ENCODE measurements around the gene CEP85.
"Not testable (repeated sequence)": the region's sequence is repeated elsewhere in the genome, so short reads cannot be mapped to it uniquely, and the experiment has no call there.

CEP85 gene

GRCh38 chr1:26225033-26225831 lies 8.8 kb upstream of the CEP85 start:
- no peak for DNase-seq (ENCODE audit: insufficient read length)
- TF ChIP-seq POLR2A (IDR thresholded peaks at IDR 0.05; ENCODE audit: low read depth, low read length) (no peak), TAF1 (IDR thresholded peaks at IDR 0.05; ENCODE audit: borderline replicate concordance, low read depth, low read length) (no peak), POLR2AphosphoS5 (IDR thresholded peaks at IDR 0.05; ENCODE audit: low read depth, low read length) (no peak)
- no peak for FAIRE-seq

- not testable (repeated sequence) for FAIRE-seq; DNase-seq (ENCODE audit: insufficient read length)
These were observed 3.3 kb upstream of the CEP85 start for GRCh38 chr1:26230682-26231081.

- DNase-seq (ENCODE audit: insufficient read length) (no peak), FAIRE-seq (peak; percentile 79)
- no peak for TF ChIP-seq POLR2AphosphoS5 (IDR thresholded peaks at IDR 0.05; ENCODE audit: low read depth, low read length)
- no peak for TF ChIP-seq POLR2A (IDR thresholded peaks at IDR 0.05; ENCODE audit: low read depth, low read length)
- TF ChIP-seq TAF1 (IDR thresholded peaks at IDR 0.05; ENCODE audit: borderline replicate concordance, low read depth, low read length) = no peak
These were observed 807 bp downstream of the CEP85 start for GRCh38 chr1:26234644-26235370.

- TF ChIP-seq POLR2AphosphoS5 (IDR thresholded peaks at IDR 0.05; ENCODE audit: low read depth, low read length) (no peak), POLR2A (IDR thresholded peaks at IDR 0.05; ENCODE audit: low read depth, low read length) (no peak), TAF1 (IDR thresholded peaks at IDR 0.05; ENCODE audit: borderline replicate concordance, low read depth, low read length) (no peak)
- FAIRE-seq (peak; percentile 81), DNase-seq (ENCODE audit: insufficient read length) (no peak)
These were observed 3.4 kb downstream of the CEP85 start for GRCh38 chr1:26237230-26237966.

GRCh38 chr1:26239936-26240335 lies 5.9 kb downstream of the CEP85 start:
- TF ChIP-seq POLR2AphosphoS5 (IDR thresholded peaks at IDR 0.05; ENCODE audit: low read depth, low read length) = no peak
- DNase-seq (ENCODE audit: insufficient read length) = no peak
- FAIRE-seq = no peak

- TF ChIP-seq POLR2A (IDR thresholded peaks at IDR 0.05; ENCODE audit: low read depth, low read length) = no peak
- no peak for TF ChIP-seq POLR2AphosphoS5 (IDR thresholded peaks at IDR 0.05; ENCODE audit: low read depth, low read length)
- no peak for TF ChIP-seq TAF1 (IDR thresholded peaks at IDR 0.05; ENCODE audit: borderline replicate concordance, low read depth, low read length)
- DNase-seq (ENCODE audit: insufficient read length) (no peak), FAIRE-seq (no peak)
These were observed 18.7 kb downstream of the CEP85 start for GRCh38 chr1:26252718-26253117.

GRCh38 chr1:26254404-26254803 lies 20.4 kb downstream of the CEP85 start:
- TF ChIP-seq POLR2AphosphoS5 (IDR thresholded peaks at IDR 0.05; ENCODE audit: low read depth, low read length) (no peak), POLR2A (IDR thresholded peaks at IDR 0.05; ENCODE audit: low read depth, low read length) (no peak), TAF1 (IDR thresholded peaks at IDR 0.05; ENCODE audit: borderline replicate concordance, low read depth, low read length) (no peak)
- FAIRE-seq = no peak
- no peak for DNase-seq (ENCODE audit: insufficient read length)

- FAIRE-seq = no peak
- no peak for TF ChIP-seq POLR2AphosphoS5 (IDR thresholded peaks at IDR 0.05; ENCODE audit: low read depth, low read length)
- TF ChIP-seq TAF1 (IDR thresholded peaks at IDR 0.05; ENCODE audit: borderline replicate concordance, low read depth, low read length) = no peak
- TF ChIP-seq POLR2A (IDR thresholded peaks at IDR 0.05; ENCODE audit: low read depth, low read length) = no peak
These were observed 23.2 kb downstream of the CEP85 start for GRCh38 chr1:26257222-26257621.

GRCh38 chr1:26259005-26259404 lies 25.0 kb downstream of the CEP85 start:
- TF ChIP-seq POLR2AphosphoS5 (IDR thresholded peaks at IDR 0.05; ENCODE audit: low read depth, low read length) (no peak), POLR2A (IDR thresholded peaks at IDR 0.05; ENCODE audit: low read depth, low read length) (no peak), TAF1 (IDR thresholded peaks at IDR 0.05; ENCODE audit: borderline replicate concordance, low read depth, low read length) (no peak)
- FAIRE-seq (no peak), DNase-seq (ENCODE audit: insufficient read length) (no peak)

More at GRCh38 chr1:26257222-26257621, 23.2 kb downstream of the CEP85 start:
- no peak for DNase-seq (ENCODE audit: insufficient read length)

- DNase-seq (ENCODE audit: insufficient read length) = no peak
- no peak for FAIRE-seq
- TF ChIP-seq TAF1 (IDR thresholded peaks at IDR 0.05; ENCODE audit: borderline replicate concordance, low read depth, low read length) (no peak), POLR2A (IDR thresholded peaks at IDR 0.05; ENCODE audit: low read depth, low read length) (no peak), POLR2AphosphoS5 (IDR thresholded peaks at IDR 0.05; ENCODE audit: low read depth, low read length) (no peak)
These were observed 25.6 kb downstream of the CEP85 start for GRCh38 chr1:26259578-26259977.

GRCh38 chr1:26263212-26263611 lies 29.2 kb downstream of the CEP85 start:
- TF ChIP-seq POLR2AphosphoS5 (IDR thresholded peaks at IDR 0.05; ENCODE audit: low read depth, low read length) (no peak), TAF1 (IDR thresholded peaks at IDR 0.05; ENCODE audit: borderline replicate concordance, low read depth, low read length) (no peak), POLR2A (IDR thresholded peaks at IDR 0.05; ENCODE audit: low read depth, low read length) (no peak)
- no peak for FAIRE-seq
- no peak for DNase-seq (ENCODE audit: insufficient read length)

All from GM12892 (cell line).